ENCODE measurements around the gene DNPH1. TPM values are rescaled to one million over a fixed set of nuclear protein-coding genes. Genes with fewer than 3 reads are reported as not detected.

Gene DNPH1
- total RNA-seq, 1 experiment from 2014 or later: 82.6 TPM

- no peak for TF ChIP-seq CTCF (IDR thresholded peaks at IDR 0.05; ENCODE audit: unreplicated experiment)
- Mint-ChIP-seq H3K27me3 (ENCODE audit: unreplicated experiment) (no peaks in the 10 kb centered on the region), H3K9me3 (ENCODE audit: low read depth, unreplicated experiment) (no peaks in the 10 kb centered on the region), H3K36me3 (ENCODE audit: insufficient read depth, unreplicated experiment) (no peaks in the 10 kb centered on the region), H3K4me1 (ENCODE audit: low read depth, unreplicated experiment) (no peaks in the 10 kb centered on the region), H3K4me3 (ENCODE audit: low read depth, unreplicated experiment) (no peak overlapping the region), H3K27ac (ENCODE audit: unreplicated experiment) (no peak overlapping the region)
- no TSS peak for BruUV-seq (replicated peaks)
- CTCF ChIA-PET: interaction anchor here (0.7 to 1.8 kb wide), 2 partner anchors 10 to 132 kb away, joined by 3 to 14 read pairs; partner anchors contain the start of gene DNPH1
- intact Hi-C loops (cut with micrococcal nuclease; ENCODE audit: unreplicated experiment): no loop called here
- DNase-seq: no peak
Measured at GRCh38 chr6:43239054-43239453, 9.8 kb upstream of the DNPH1 start.

- CTCF ChIA-PET: no interaction called here
- Mint-ChIP-seq H3K9me3 (ENCODE audit: low read depth, unreplicated experiment) (no peaks in the 10 kb centered on the region), H3K27ac (ENCODE audit: unreplicated experiment) (no peak overlapping the region), H3K4me3 (ENCODE audit: low read depth, unreplicated experiment) (no peak overlapping the region), H3K36me3 (ENCODE audit: insufficient read depth, unreplicated experiment) (no peaks in the 10 kb centered on the region), H3K4me1 (ENCODE audit: low read depth, unreplicated experiment) (no peaks in the 10 kb centered on the region), H3K27me3 (ENCODE audit: unreplicated experiment) (peaks cover 24% of the 10 kb centered on the region)
- DNase-seq: no peak
- intact Hi-C loops (cut with micrococcal nuclease; ENCODE audit: unreplicated experiment): no loop called here
- TF ChIP-seq CTCF (IDR thresholded peaks at IDR 0.05; ENCODE audit: unreplicated experiment): no peak
- no TSS peak for BruUV-seq (replicated peaks)
Measured at GRCh38 chr6:43235841-43236240, 6.6 kb upstream of the DNPH1 start.

GRCh38 chr6:43231735-43232450 lies 2.6 kb upstream of the DNPH1 start:
- no peak overlapping the region for H3K4me3 Mint-ChIP-seq (ENCODE audit: low read depth, unreplicated experiment)
- CTCF ChIA-PET: no interaction called here
- H3K9me3 Mint-ChIP-seq (ENCODE audit: low read depth, unreplicated experiment): no peaks in the 10 kb centered on the region

GRCh38 chr6:43231053-43231452 lies 1.8 kb upstream of the DNPH1 start:
- H3K4me3 Mint-ChIP-seq (ENCODE audit: low read depth, unreplicated experiment): no peak overlapping the region
- H3K27ac Mint-ChIP-seq (ENCODE audit: unreplicated experiment): no peak overlapping the region
- peaks cover 25% of the 10 kb centered on the region for H3K36me3 Mint-ChIP-seq (ENCODE audit: insufficient read depth, unreplicated experiment)
- H3K4me1 Mint-ChIP-seq (ENCODE audit: low read depth, unreplicated experiment): peaks cover 4% of the 10 kb centered on the region
- no peak for DNase-seq
- H3K27me3 Mint-ChIP-seq (ENCODE audit: unreplicated experiment): peaks cover 26% of the 10 kb centered on the region
- no peaks in the 10 kb centered on the region for H3K9me3 Mint-ChIP-seq (ENCODE audit: low read depth, unreplicated experiment)
- intact Hi-C loops (cut with micrococcal nuclease; ENCODE audit: unreplicated experiment): no loop called here
- TF ChIP-seq CTCF (IDR thresholded peaks at IDR 0.05; ENCODE audit: unreplicated experiment): no peak
- BruUV-seq (replicated peaks): no TSS peak
- CTCF ChIA-PET: interaction anchor here (0.7 kb wide), 1 partner anchor 1798 kb away, joined by 3 read pairs; no protein-coding TSS in a partner anchor

More at GRCh38 chr6:43231735-43232450, 2.6 kb upstream of the DNPH1 start:
- Mint-ChIP-seq H3K27me3 (ENCODE audit: unreplicated experiment) (peaks cover 26% of the 10 kb centered on the region), H3K4me1 (ENCODE audit: low read depth, unreplicated experiment) (no peaks in the 10 kb centered on the region), H3K36me3 (ENCODE audit: insufficient read depth, unreplicated experiment) (peaks cover 25% of the 10 kb centered on the region), H3K27ac (ENCODE audit: unreplicated experiment) (no peak overlapping the region)
- DNase-seq: no peak
- intact Hi-C loops (cut with micrococcal nuclease; ENCODE audit: unreplicated experiment): no loop called here
- no TSS peak for BruUV-seq (replicated peaks)
- no peak for TF ChIP-seq CTCF (IDR thresholded peaks at IDR 0.05; ENCODE audit: unreplicated experiment)
